Measurements from ENCODE around the gene AGRN. TPM values are rescaled to one million over a fixed set of nuclear protein-coding genes. Genes with fewer than 3 reads are reported as not detected.

The AGRN gene
- total RNA-seq, 1 donor from 2014 or later: 166 TPM

GRCh38 chr1:995665-996633 is 24.0 kb upstream of the AGRN start:
- no peaks in the 10 kb centered on the region for H3K36me3 Mint-ChIP-seq
- no peak for DNase-seq (ENCODE audit: extremely low spot score, unreplicated experiment)
- peaks cover 31% of the 10 kb centered on the region for H3K27me3 Mint-ChIP-seq
- H3K27ac Mint-ChIP-seq: peak overlapping the region; percentile 90
- peaks cover 8% of the 10 kb centered on the region for H3K4me1 Mint-ChIP-seq (ENCODE audit: unreplicated experiment)
- H3K9me3 Mint-ChIP-seq: peaks cover 4% of the 10 kb centered on the region
- TF ChIP-seq CTCF (conservative IDR thresholded peaks at IDR 0.05): no peak
- H3K4me3 Mint-ChIP-seq: peak overlapping the region; percentile 80

GRCh38 chr1:996851-997712 is 22.8 kb upstream of the AGRN start:
- H3K9me3 Mint-ChIP-seq: peaks cover 4% of the 10 kb centered on the region
- H3K4me1 Mint-ChIP-seq (ENCODE audit: unreplicated experiment): peaks cover 8% of the 10 kb centered on the region
- peak overlapping the region; percentile 88 for H3K27ac Mint-ChIP-seq
- no peak for DNase-seq (ENCODE audit: extremely low spot score, unreplicated experiment)
- H3K27me3 Mint-ChIP-seq: peaks cover 26% of the 10 kb centered on the region
- peak overlapping the region; percentile 82 for H3K4me3 Mint-ChIP-seq
- no peaks in the 10 kb centered on the region for H3K36me3 Mint-ChIP-seq
- no peak for TF ChIP-seq CTCF (conservative IDR thresholded peaks at IDR 0.05)

GRCh38 chr1:997713-997992 is 22.3 kb upstream of the AGRN start:
- no peak for DNase-seq (ENCODE audit: extremely low spot score, unreplicated experiment)
- peaks cover 8% of the 10 kb centered on the region for H3K4me1 Mint-ChIP-seq (ENCODE audit: unreplicated experiment)
- H3K9me3 Mint-ChIP-seq: peaks cover 1% of the 10 kb centered on the region
- H3K36me3 Mint-ChIP-seq: no peaks in the 10 kb centered on the region
- no peak overlapping the region for H3K27ac Mint-ChIP-seq
- peaks cover 23% of the 10 kb centered on the region for H3K27me3 Mint-ChIP-seq
- no peak overlapping the region for H3K4me3 Mint-ChIP-seq
- no peak for TF ChIP-seq CTCF (conservative IDR thresholded peaks at IDR 0.05)

- no peak overlapping the region for H3K27ac Mint-ChIP-seq
- H3K36me3 Mint-ChIP-seq: no peaks in the 10 kb centered on the region
- DNase-seq (ENCODE audit: extremely low spot score, unreplicated experiment): peak; percentile 71
- peak overlapping the region; percentile 80 for H3K4me3 Mint-ChIP-seq
- H3K27me3 Mint-ChIP-seq: peaks cover 23% of the 10 kb centered on the region
- TF ChIP-seq CTCF (conservative IDR thresholded peaks at IDR 0.05): peak; percentile 22
- peaks cover 8% of the 10 kb centered on the region for H3K4me1 Mint-ChIP-seq (ENCODE audit: unreplicated experiment)
- H3K9me3 Mint-ChIP-seq: no peaks in the 10 kb centered on the region
Observed at GRCh38 chr1:997993-998744, 21.8 kb upstream of the AGRN start.

GRCh38 chr1:998745-998994 is 21.2 kb upstream of the AGRN start:
- DNase-seq (ENCODE audit: extremely low spot score, unreplicated experiment): no peak
- no peaks in the 10 kb centered on the region for H3K36me3 Mint-ChIP-seq
- H3K9me3 Mint-ChIP-seq: no peaks in the 10 kb centered on the region
- peak overlapping the region; percentile 80 for H3K4me3 Mint-ChIP-seq
- peaks cover 26% of the 10 kb centered on the region for H3K27me3 Mint-ChIP-seq
- TF ChIP-seq CTCF (conservative IDR thresholded peaks at IDR 0.05): peak; percentile 5
- H3K4me1 Mint-ChIP-seq (ENCODE audit: unreplicated experiment): peaks cover 8% of the 10 kb centered on the region
- no peak overlapping the region for H3K27ac Mint-ChIP-seq
